COLO829 (cell line): ENCODE measurements around the gene TCERG1L.

Source experiments
- DNase-seq: peaks from one replicate; pipeline ENCODE4 v3.0.0; 2012; ENCODE audit warnings: low spot score

The TCERG1L gene

GRCh38 chr10:131207176-131207575 lies 104.3 kb downstream of the TCERG1L start:
- no peak for DNase-seq

- DNase-seq: no peak
These were observed 105.2 kb downstream of the TCERG1L start for GRCh38 chr10:131206111-131206995.

DNA sequence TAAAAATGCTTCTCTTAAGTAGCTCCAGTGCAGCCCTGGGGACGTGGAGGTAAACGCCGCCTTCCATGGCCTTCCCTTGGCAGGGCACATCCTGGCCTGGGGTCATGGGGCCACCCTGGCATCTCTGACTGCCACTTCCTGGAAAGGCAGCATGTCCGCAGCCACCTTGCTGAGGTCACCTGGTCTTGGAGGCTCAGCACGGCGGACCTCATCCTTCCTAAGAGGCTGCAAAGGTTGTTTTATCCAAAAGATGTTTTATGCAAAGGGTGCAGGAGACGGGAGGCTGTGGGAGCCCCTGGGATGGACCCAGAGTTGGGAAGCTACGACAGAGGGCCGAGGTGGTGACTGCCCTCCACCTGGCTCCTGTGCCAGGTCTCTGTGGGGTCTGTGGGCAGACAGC lies 106.0 kb downstream of the TCERG1L start:
- DNase-seq: no peak

GRCh38 chr10:131204406-131205152 lies 106.9 kb downstream of the TCERG1L start:
- DNase-seq: no peak

DNA sequence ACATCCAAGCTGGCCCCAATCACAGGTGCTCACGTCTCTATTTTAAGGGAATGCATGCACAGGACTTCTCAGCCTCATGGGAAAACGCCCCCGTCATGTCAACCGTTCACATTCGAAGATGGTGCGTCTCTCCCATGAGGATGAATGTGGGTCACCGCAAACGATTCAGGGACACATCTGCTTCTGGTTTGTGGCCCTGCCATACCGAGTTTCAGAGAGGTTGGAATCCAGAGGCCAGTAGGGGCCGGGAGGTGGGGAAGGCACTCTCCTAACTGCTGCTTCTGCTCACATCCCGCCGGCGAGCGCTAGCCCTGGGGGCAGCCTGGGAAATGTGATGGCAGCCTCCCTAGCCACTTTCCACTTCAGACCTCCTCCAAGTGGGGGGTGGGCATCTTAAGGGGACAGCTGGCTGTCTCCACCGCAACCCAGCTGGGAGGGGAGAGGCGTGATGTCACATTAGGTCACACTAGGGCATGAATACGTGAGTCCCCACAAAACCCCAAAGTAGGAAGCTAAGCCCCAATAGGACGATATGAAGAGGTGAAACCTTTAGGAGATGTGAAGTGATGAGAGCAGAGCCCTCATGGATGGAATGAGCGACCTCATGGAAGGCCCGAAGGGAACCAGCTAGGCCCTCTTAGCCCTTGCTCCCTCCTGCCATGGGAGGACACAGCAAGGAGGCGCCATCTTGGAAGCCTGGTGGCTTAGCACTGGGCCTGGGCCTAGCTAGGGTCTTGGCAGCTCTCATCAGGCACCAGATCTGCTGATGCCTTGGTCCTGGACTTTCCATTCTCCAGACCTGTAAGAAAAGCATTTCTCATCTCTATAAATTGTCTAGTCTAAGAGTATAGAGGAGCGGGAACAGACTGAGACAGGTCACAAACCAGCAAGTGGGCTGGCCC lies 107.8 kb downstream of the TCERG1L start:
- DNase-seq: no peak

DNA sequence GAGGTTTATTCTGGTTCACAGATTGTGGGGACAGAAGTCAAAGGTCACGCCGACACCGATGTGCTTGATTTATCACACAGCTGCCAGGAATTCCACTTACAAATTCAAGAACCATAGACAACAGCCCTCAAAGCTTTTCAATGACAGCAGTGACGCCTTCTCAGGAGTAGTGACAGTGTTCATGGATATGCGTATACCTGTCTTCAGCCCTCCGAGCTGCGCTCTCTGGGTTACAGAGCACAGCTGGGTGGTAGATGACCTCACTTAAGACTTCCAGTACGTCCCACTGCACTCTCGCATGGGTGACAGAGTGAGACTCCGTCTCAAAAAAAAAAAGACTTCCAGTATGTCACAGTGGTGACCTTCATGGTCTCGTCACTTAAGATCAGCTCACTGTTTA lies 108.5 kb downstream of the TCERG1L start:
- no peak for DNase-seq

DNA sequence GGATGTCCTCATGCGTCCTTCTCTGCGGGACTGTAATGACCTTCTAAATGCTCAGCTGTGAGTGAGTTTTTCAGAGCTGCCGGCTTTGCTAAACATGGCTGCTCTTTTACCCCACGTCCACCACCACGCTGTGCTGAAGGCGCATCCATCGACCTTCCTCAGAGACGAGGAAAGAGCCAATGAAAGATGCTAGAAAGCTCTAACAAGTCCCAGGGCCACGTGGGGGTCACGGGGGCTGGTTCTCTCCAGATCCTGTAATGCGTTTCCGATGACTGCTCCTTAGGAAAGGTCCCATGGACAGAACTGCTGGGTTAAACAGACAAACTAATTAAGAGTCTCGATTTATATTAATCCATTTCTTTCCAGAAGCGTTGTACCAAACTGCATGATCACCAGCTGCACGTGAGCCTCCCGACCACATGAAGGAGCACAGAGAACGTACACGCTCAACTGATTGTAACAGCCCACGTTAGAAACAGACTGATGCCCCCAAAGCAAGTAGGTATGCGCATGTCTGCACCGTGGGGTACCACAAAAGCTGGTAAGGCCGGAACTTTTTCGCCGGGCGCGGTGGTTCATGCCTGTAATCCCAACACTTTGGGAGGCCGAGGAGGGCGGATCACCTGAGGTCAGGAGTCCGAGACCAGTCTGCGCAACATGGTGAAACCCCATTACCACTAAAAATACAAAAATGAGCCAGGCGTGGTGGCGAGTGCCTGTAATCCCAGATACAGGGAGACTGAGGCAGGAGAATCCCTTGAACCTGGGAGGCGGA lies 109.6 kb downstream of the TCERG1L start:
- no peak for DNase-seq

GRCh38 chr10:131200856-131201470 lies 110.6 kb downstream of the TCERG1L start:
- no peak for DNase-seq

DNA sequence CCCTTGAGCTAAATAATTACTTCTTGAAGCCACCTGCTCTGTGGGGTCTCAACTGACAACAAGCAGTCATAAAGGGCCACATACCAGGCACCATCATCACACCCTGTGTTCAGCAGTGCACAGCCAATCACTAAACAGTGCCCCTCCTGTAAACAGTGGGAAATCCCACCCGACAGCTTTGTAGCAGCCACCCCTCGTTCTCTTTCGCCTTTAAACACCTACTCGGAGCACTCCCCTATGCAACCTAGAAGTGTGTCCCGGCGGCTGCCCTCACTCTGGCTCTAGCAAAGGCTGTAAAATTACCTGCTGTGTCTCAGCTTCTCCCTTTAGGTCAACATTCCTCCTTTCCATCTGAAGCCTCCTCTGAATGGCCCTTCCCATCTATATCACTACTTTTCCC lies 111.9 kb downstream of the TCERG1L start:
- DNase-seq: no peak

DNA sequence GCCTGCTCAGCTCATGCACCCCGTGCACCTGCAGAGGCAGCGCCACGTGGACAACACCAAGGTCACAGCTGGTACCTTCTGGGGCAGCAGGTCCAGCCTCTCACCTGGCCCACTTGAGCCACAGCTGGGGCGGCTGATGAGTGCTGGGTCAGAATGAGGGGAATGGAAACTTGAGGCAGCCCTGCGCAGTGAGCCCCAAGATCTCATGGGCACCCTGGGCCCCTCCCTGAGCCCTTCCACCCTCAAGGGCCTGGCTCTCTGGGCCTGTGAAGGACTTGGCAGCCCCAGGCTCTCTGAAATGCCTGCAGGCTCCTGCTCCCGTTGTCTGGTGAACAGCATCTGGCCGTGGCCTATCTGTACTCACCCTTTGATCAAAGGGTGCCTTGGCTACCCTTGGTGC lies 112.7 kb downstream of the TCERG1L start:
- no peak for DNase-seq

GRCh38 chr10:131198401-131198800 lies 113.1 kb downstream of the TCERG1L start:
- no peak for DNase-seq

DNA sequence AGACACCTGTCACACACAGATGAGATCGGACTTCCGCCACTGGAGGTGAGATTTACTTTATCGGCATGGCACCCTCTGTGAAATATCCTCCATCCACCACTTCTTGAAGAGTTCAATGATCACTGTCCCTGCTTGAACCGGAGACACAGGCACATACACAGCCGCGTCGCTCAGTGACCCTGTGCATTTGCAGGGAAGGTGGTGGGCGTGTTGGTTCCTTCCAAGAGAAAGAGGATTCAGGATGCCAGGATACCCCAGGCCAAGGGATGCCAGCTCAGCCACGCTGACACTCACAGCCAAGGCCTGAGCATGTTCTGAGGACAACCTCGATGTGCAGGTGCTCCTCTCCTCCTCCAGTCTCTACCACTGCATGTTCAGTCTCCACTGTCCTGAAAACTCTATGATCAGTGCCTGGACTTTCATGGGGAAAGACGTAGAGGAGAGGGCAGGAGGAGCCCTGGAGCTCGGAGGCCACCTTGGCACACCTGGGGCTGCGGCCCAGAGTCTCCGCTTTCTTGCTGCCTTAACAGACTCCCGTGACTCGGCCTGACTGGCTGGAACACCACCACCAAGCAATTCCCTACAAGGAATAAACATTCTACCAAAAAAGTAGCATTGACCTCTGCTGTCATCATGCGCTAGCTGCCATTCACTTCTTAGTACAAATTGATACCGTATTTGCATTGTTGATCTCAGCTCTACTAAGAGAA lies 115.2 kb downstream of the TCERG1L start:
- DNase-seq: no peak

DNA sequence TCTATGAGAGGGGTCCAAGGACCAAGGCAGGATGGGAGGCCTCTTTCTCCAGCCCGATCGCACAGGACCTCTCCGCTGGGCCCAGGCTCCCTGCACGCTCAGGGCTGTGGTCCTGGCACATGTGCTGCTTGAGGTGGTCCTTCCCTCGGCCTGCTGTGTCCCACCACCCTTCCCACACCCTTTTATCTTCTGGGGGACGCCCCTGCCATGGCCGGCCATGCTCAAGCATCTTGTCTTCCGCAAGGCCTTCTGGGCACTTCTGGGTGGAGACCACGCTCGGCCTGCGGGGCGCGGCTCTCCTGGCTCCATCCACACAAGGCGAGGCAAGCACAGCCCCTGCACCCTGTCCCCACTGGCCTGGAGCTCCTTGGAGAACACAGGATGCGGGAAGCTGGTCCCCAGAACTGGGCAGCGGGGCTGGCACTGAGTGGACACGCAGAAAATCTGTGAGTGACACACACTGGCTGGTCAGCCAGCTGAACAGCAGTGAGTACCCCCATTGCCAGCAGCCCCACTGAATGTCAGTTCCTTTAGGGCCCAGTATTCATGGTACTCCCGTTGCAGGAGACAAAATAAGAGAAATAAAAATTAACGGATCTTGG lies 115.9 kb downstream of the TCERG1L start:
- no peak for DNase-seq

- DNase-seq: no peak
These were observed 116.4 kb downstream of the TCERG1L start for GRCh38 chr10:131195116-131195515.

DNA sequence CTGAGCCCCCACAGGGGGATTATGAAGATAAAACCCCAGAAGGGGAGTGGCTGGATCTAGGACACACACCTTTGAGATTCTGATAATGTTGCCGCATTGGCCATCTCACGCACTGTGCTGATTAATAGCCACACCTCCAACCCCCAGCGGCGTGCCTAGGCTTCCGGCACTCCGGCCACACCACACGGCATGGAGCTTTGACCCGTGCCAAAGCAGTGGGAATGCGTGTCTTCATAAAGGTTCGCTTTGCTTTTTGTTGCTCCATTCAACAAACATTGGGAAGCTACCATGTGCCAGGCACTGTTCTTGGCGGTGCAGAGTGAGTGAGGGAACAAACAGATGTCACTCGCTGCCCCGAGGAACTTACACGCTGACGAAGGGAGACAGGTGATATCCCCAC lies 117.6 kb downstream of the TCERG1L start:
- DNase-seq: no peak

DNA sequence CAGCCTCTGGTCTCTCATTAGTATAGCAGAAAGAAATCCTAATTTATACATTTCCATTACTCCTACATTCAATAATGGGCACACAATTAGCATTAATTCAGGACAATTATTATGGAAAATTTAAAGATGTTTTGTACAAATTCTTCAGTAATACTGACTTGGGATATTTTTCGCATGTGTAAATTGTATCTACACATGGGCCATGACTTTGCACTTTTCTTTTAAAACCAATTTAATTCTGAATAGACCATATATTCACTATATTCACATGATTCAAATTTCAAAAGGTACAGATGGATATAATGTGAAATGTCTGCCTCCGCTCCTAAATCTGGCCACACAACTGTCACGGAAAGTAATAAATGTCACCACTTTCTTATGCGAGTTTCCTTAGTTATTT lies 123.0 kb downstream of the TCERG1L start:
- no peak for DNase-seq

GRCh38 chr10:131187926-131188325 lies 123.6 kb downstream of the TCERG1L start:
- DNase-seq: no peak

DNA sequence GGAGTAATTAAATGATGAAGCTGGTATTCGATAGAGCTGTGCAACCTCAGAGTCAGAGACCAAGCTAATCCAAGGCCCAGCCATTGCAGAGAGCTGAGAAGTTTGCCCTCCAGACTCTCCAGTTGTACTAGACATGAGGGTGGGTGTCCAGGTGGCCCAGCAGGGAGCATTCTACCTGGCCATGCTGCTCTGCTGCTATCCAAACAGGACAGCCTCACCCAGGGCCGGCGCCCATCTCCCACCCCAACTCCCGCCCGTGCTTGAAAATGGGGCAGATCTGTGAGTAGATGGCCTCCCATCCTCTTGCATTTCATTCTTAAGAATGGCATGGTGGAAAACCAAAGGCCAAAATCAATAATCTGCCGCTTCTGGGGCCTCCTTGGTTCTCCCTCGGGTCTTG lies 124.2 kb downstream of the TCERG1L start:
- DNase-seq: no peak

DNA sequence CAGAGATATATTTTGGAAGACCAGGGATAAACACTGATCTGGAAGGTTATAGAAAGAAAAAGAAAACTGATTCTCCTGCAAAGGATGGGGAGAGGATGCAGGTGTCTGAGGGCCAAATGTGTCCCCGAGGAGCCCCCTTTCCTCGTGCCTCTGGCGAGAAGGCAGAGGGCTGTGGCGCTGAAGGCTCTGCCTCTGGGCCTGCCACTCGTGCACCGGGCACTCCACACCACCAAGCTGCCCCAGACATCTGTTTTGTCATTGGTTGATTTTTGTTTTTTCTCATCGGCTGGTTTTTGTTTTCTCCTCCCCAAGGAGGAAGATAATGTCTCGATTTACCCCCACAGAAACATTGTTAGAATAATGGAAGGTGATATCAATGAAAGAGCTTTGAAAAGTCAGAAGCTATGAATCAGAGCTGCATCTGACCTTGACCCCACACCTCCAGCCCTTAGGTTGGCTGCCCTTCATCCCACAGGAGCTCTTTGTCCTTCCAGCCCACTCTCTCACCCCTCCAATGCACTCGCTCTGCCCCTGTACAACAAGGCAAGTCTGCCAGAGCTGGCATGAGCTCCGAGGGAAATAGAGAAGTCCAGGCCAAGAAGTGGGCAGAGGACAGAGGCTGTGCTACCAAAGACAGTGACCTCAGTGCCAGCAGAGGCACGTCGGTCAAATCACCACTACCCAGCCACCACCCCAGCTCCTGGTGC lies 124.8 kb downstream of the TCERG1L start:
- no peak for DNase-seq
